Omental fat pad (tissue), 4 donors: ENCODE data around the gene IQCN. TPM values are rescaled to one million over a fixed set of nuclear protein-coding genes. Genes with fewer than 3 reads are reported as not detected.
A peak's percentile ranks its signal among the peaks of the same experiment; 100 is the strongest.

Source experiments
- ATAC-seq: fragments of 150-250 bp; one replicate; pipeline ENCODE4 v1.9.1; 2016; ENCODE audit warnings: mild to moderate bottlenecking, moderate library complexity; ENCODE audit not compliant: low FRiP score
- DNase-seq: peaks from one replicate; pipeline ENCODE4 v3.0.0-alpha.2; 2019; ENCODE audit warnings: low spot score
- CTCF ChIP-seq, 3 donors: fragments of 450-650 bp; IDR thresholded peaks; one replicate each; pipeline ENCODE4 v1.5.1; 2016 to 2017; ENCODE audit warnings: antibody characterized with exemption in 3 of 3, mild to moderate bottlenecking in 3 of 3, moderate library complexity in 2 of 3
- total RNA-seq, 4 donors: library from RNA; depleted of rRNA; stranded (reverse); fragments of >200 nt; gene quantifications; one replicate each; pipeline ENCODE4 v1.1.0, GENCODE V29; 2016

The IQCN gene
- total RNA-seq, 4 donors from 2014 or later, result 1.7 to 15.9 (median 7.4) TPM

- peak; percentile 35 for DNase-seq
- no peak for TF ChIP-seq CTCF (IDR thresholded peaks at IDR 0.05)
- ATAC-seq, result no peak
Observed at GRCh38 chr19:18280247-18281081, 6.2 kb upstream of the IQCN start.

- TF ChIP-seq CTCF (IDR thresholded peaks at IDR 0.05), result peak in 1 of 3 donors; percentile 55
- ATAC-seq (peak; percentile 17), DNase-seq (peak; percentile 45)
Observed at GRCh38 chr19:18279516-18280246, 5.4 kb upstream of the IQCN start.

- ATAC-seq (no peak), DNase-seq (no peak)
- TF ChIP-seq CTCF (IDR thresholded peaks at IDR 0.05), result no peak
Observed at GRCh38 chr19:18279266-18279515, 4.9 kb upstream of the IQCN start.

GRCh38 chr19:18278521-18279265 is 4.4 kb upstream of the IQCN start:
- DNase-seq (no peak), ATAC-seq (no peak)
- TF ChIP-seq CTCF (IDR thresholded peaks at IDR 0.05), result no peak

- peak; percentile 39 for DNase-seq
- ATAC-seq, result peak; percentile 69
- no peak for TF ChIP-seq CTCF (IDR thresholded peaks at IDR 0.05)
Observed at GRCh38 chr19:18274781-18275356, 617 bp upstream of the IQCN start.

- ATAC-seq (no peak), DNase-seq (no peak)
- no peak for TF ChIP-seq CTCF (IDR thresholded peaks at IDR 0.05)
Observed at GRCh38 chr19:18273561-18274218, 562 bp downstream of the IQCN start.
